GM12874 (cell line): ENCODE results near the gene SLC45A3.

ENCODE experiments used
- TF ChIP-seq, protein P1 (sequence below): IDR thresholded peaks from 2 replicates; pipeline ENCODE4 v1.5.1; 2011; ENCODE audit warnings: low read depth, mild to moderate bottlenecking, control low read depth, low read length, moderate library complexity; ENCODE audit not compliant: insufficient read depth

The SLC45A3 gene

DNA sequence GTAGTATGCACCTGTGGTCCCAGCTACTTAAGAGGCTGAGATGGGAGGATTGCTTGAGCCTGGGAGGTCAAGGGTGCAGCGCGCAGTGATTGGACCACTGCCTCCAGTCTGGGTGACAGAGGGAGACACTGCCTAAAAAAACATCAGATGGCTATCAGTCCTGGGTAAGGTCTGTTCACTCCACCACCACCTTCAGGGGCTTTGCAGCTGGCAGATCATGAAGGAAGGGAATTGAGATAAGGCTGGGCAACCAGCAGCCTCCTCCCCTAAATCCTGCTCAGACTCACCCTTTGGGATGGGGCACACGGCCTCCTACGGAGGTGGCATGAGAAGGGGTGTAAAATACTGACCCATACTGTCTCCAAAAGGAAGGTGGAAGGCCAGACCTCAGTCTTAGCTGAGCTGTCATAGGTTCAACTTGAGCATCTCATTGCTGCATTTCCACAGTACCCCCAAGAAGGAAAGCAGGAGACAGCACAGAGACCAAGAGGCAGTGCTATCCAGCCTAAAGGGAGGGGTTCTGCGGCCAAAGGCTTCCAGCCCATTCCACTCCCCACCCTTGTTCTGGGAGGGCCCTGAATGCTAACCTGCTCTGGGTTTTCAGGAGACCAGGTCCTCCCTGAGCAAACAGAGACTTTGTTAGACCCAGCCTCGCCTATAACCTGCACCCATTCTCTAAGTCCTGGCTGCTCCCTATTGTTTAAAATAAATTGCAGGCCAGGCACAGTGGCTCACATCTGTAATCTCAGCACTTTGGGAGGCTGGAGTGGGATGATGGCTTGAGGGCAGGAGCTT, 13.7 kb downstream of the SLC45A3 start:
- TF ChIP-seq, protein P1, sequence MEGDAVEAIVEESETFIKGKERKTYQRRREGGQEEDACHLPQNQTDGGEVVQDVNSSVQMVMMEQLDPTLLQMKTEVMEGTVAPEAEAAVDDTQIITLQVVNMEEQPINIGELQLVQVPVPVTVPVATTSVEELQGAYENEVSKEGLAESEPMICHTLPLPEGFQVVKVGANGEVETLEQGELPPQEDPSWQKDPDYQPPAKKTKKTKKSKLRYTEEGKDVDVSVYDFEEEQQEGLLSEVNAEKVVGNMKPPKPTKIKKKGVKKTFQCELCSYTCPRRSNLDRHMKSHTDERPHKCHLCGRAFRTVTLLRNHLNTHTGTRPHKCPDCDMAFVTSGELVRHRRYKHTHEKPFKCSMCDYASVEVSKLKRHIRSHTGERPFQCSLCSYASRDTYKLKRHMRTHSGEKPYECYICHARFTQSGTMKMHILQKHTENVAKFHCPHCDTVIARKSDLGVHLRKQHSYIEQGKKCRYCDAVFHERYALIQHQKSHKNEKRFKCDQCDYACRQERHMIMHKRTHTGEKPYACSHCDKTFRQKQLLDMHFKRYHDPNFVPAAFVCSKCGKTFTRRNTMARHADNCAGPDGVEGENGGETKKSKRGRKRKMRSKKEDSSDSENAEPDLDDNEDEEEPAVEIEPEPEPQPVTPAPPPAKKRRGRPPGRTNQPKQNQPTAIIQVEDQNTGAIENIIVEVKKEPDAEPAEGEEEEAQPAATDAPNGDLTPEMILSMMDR, result no peak

GRCh38 chr1:205665201-205666045, 14.9 kb downstream of the SLC45A3 start:
- TF ChIP-seq, protein P1, result no peak

- TF ChIP-seq, protein P1, result no peak
These were observed 15.8 kb downstream of the SLC45A3 start for GRCh38 chr1:205664399-205665017.

GRCh38 chr1:205663286-205663936, 16.9 kb downstream of the SLC45A3 start:
- TF ChIP-seq, protein P1, result no peak

GRCh38 chr1:205662791-205663190, 17.5 kb downstream of the SLC45A3 start:
- TF ChIP-seq, protein P1, result no peak

GRCh38 chr1:205662135-205662738, 18.1 kb downstream of the SLC45A3 start:
- TF ChIP-seq, protein P1, result no peak
